Endothelial cell of umbilical vein (primary cell): ENCODE data around the gene OR1J2. TPM values are rescaled to one million over a fixed set of nuclear protein-coding genes. Genes with fewer than 3 reads are reported as not detected.

ENCODE experiments used
- BruUV-seq: library from RNA; stranded (reverse); fragments of 400-500 nt; replicated peaks from 2 replicates; lab custom pipeline; 2021; lab: Mats Ljungman, UMichigan
- CTCF ChIA-PET: fragments of 300-600, 350-600 bp; sonication (Branson Sonifier 250); formaldehyde crosslinking; loops from one replicate; lab custom pipeline; 2021; ENCODE audit warnings: antibody characterized with exemption, inconsistent platforms; lab: Charles Lee
- POLR2A ChIA-PET: fragments of 300-600, 350-600 bp; sonication (Branson Sonifier 250); formaldehyde crosslinking; loops from one replicate; lab custom pipeline; 2021; ENCODE audit warnings: antibody characterized with exemption, inconsistent platforms; lab: Charles Lee
- DNase-seq: peaks from one replicate; pipeline ENCODE4 v3.0.0-alpha.2; 2011; ENCODE audit warnings: low read depth, low spot score
- FAIRE-seq: peaks from 2 replicates; lab custom pipeline; 2011; peaks lifted over from hg19 to GRCh38; lab: Jason Lieb, UNC
- H2AFZ ChIP-seq: 2 replicates; pipeline ENCODE4 v1.6.0; 2012; ENCODE audit warnings: low read depth, low read length, control low read depth, inconsistent platforms
- H3K27ac ChIP-seq: 2 replicates; pipeline ENCODE4 v1.5.1; 2011; ENCODE audit warnings: low read depth, mild to moderate bottlenecking, control low read depth, low read length, moderate library complexity; ENCODE audit not compliant: insufficient read depth
- H3K27me3 ChIP-seq, 2 experiments: 2 replicates each; pipeline versions ENCODE4 v1.6.0 to v1.6.1; 2011; ENCODE audit warnings: low read length in 2 of 2, mixed read lengths in 1 of 2; ENCODE audit not compliant: control insufficient read depth in 2 of 2, insufficient read depth in 2 of 2
- H3K36me3 ChIP-seq, 2 experiments: 2 replicates in 1 of 2; 3 replicates in 1 of 2; pipeline ENCODE4 v1.5.1; 2011; ENCODE audit warnings: low read length in 2 of 2, mild to moderate bottlenecking in 1 of 2, moderate library complexity in 1 of 2; ENCODE audit not compliant: control insufficient read depth in 2 of 2, insufficient read depth in 2 of 2; ENCODE audit errors: extremely low read depth in 1 of 2
- H3K4me1 ChIP-seq: 3 replicates; pipeline ENCODE4 v1.5.1; 2011; ENCODE audit warnings: mild to moderate bottlenecking, low read length; ENCODE audit not compliant: control insufficient read depth, insufficient read depth; ENCODE audit errors: extremely low read depth
- H3K4me2 ChIP-seq: 2 replicates; pipeline ENCODE4 v1.6.1; 2011; ENCODE audit warnings: low read length, control low read depth, mixed read lengths; ENCODE audit not compliant: insufficient read depth
- H3K4me3 ChIP-seq, 3 experiments: fragments of 200-600 bp in 1 of 3; sonication (generic), shearing (Covaris generic) in 1 of 3; replicated peaks in 1 of 3; 2 replicates each; pipeline ENCODE4 v1.5.1; 2011 to 2016; ENCODE audit warnings: control low read depth in 3 of 3, low read length in 3 of 3, mild to moderate bottlenecking in 2 of 3, inconsistent platforms in 1 of 3, low read depth in 1 of 3, moderate library complexity in 1 of 3; ENCODE audit not compliant: insufficient read depth in 1 of 3
- H3K79me2 ChIP-seq: 2 replicates; pipeline ENCODE4 v1.6.0; 2012; ENCODE audit warnings: low read length, inconsistent platforms; ENCODE audit not compliant: control insufficient read depth, insufficient read depth
- H3K9ac ChIP-seq: replicated peaks from 2 replicates; pipeline ENCODE3; 2011; ENCODE audit warnings: low read length, control low read depth; ENCODE audit not compliant: insufficient read depth; ENCODE audit errors: extremely low read depth
- H3K9me1 ChIP-seq: replicated peaks from 3 replicates; pipeline ENCODE4 v1.6.0; 2011; ENCODE audit warnings: mild to moderate bottlenecking, low read length; ENCODE audit not compliant: control insufficient read depth, insufficient read depth; ENCODE audit errors: extremely low read depth
- H3K9me3 ChIP-seq: replicated peaks from 2 replicates; pipeline ENCODE4 v1.5.1; 2012; ENCODE audit warnings: low read length, inconsistent platforms; ENCODE audit not compliant: control insufficient read depth, insufficient read depth
- H4K20me1 ChIP-seq: replicated peaks from 2 replicates; pipeline ENCODE3; 2011; ENCODE audit warnings: mild to moderate bottlenecking, low read length; ENCODE audit not compliant: control insufficient read depth, insufficient read depth; ENCODE audit errors: extremely low read depth
- EZH2 ChIP-seq: IDR thresholded peaks from 2 replicates; pipeline ENCODE4 v1.6.1; 2012; ENCODE audit warnings: borderline replicate concordance, low read depth, mild to moderate bottlenecking, moderate library complexity, low read length, inconsistent platforms; ENCODE audit not compliant: severe bottlenecking
- FOS ChIP-seq: IDR thresholded peaks from 2 replicates; pipeline ENCODE4 v1.6.1; 2011; ENCODE audit warnings: mild to moderate bottlenecking, low read length, moderate library complexity, borderline replicate concordance; ENCODE audit not compliant: insufficient read depth
- GATA2 ChIP-seq: IDR thresholded peaks from 2 replicates; pipeline ENCODE4 v1.7.0; 2011; ENCODE audit warnings: low read depth, mild to moderate bottlenecking, moderate library complexity, mixed read lengths, low read length; ENCODE audit not compliant: insufficient read length, insufficient read depth
- JUN ChIP-seq: IDR thresholded peaks from 2 replicates; pipeline ENCODE4 v1.6.1; 2011; ENCODE audit warnings: borderline replicate concordance, low read depth; ENCODE audit not compliant: insufficient read length, insufficient read depth
- MYC ChIP-seq: IDR thresholded peaks from one replicate; pipeline ENCODE4 v1.6.1; 2011; ENCODE audit warnings: mild to moderate bottlenecking, low read depth, low read length
- POLR2A ChIP-seq: IDR thresholded peaks from 2 replicates; pipeline ENCODE4 v1.6.1; 2012; ENCODE audit warnings: low read depth, mild to moderate bottlenecking, control low read depth, low read length
- POLR2AphosphoS5 ChIP-seq: IDR thresholded peaks from 2 replicates; pipeline ENCODE4 v1.6.1; 2012; ENCODE audit warnings: low read depth, mild to moderate bottlenecking, control low read depth, low read length, moderate library complexity; ENCODE audit not compliant: insufficient read depth
- dilution Hi-C: fragments of 300-500 bp; cut with MboI; formaldehyde crosslinking; loops from one replicate; pipeline ENCODE4 v1.15.0; 2019; ENCODE audit warnings: low sequenced_read_pairs; ENCODE audit not compliant: extremely low pct_ligation_motif_present
- intact Hi-C: fragments of 100-400 bp; cut with micrococcal nuclease; formaldehyde crosslinking; loops from one replicate; pipeline ENCODE4 v1.10.0; 2022
- polyA plus RNA-seq, 4 experiments: library from polyadenylated mRNA; depleted of rRNA in 3 of 4; stranded (reverse) in 3 of 4; unstranded in 1 of 4; fragments of >200 nt; gene quantifications; 2 replicates each; pipeline versions ENCODE4 v1.2.1 to v1.2.3, GENCODE V29; 2011 to 2012; ENCODE audit warnings: missing spikeins in 1 of 4
- total RNA-seq: library from RNA; stranded (reverse); gene quantifications from 2 replicates; pipeline ENCODE4 v1.2.3, GENCODE V29; 2021
- TF ChIP-seq, protein P1 (sequence below): IDR thresholded peaks from 2 replicates; pipeline ENCODE4 v1.6.1; 2011; ENCODE audit not compliant: insufficient read depth, insufficient read length

OR1J2 gene
- total and polyA plus RNA-seq, 2 donors (not counting 3 experiments of a cell fraction or from before 2014, with no cell fraction given): not detected

GRCh38 chr9:122538757-122539156 is 28.2 kb downstream of the OR1J2 start:
- Histone ChIP-seq H3K9me1 (no peaks in the 10 kb centered on the region), H3K9ac (no peak overlapping the region), H4K20me1 (no peaks in the 10 kb centered on the region), H2AFZ (no peak overlapping the region), H3K79me2 (no peaks in the 10 kb centered on the region), H3K4me2 (no peak overlapping the region), H3K4me1 (no peaks in the 10 kb centered on the region), H3K4me3 (no peak overlapping the region), H3K27ac (no peak overlapping the region), H3K9me3 (no peaks in the 10 kb centered on the region), H3K27me3 (no peaks in the 10 kb centered on the region), H3K36me3 (no peaks in the 10 kb centered on the region)
- BruUV-seq: no TSS peak
- intact Hi-C loops: no loop called here
- POLR2A ChIA-PET: no interaction called here
- TF ChIP-seq POLR2AphosphoS5 (no peak), FOS (no peak)
- dilution Hi-C loops: no loop called here
- no peak for DNase-seq
- CTCF ChIA-PET: no interaction called here
- FAIRE-seq: no peak

GRCh38 chr9:122546196-122546595 is 35.6 kb downstream of the OR1J2 start:
- dilution Hi-C loops (no loop called here), intact Hi-C loops (no loop called here)
- Histone ChIP-seq H3K79me2 (no peaks in the 10 kb centered on the region), H3K9me3 (no peaks in the 10 kb centered on the region), H3K9me1 (no peaks in the 10 kb centered on the region), H3K4me1 (no peaks in the 10 kb centered on the region), H3K27ac (no peak overlapping the region), H2AFZ (no peak overlapping the region), H3K36me3 (no peaks in the 10 kb centered on the region), H4K20me1 (no peaks in the 10 kb centered on the region), H3K4me2 (no peak overlapping the region), H3K9ac (no peak overlapping the region), H3K27me3 (peaks cover 0 to 2% of the 10 kb centered on the region in 2 experiments), H3K4me3 (no peak overlapping the region)
- ChIA-PET CTCF (interaction anchor here (0.9 kb wide), 1 partner anchor 11 kb away, joined by 3 read pairs; no protein-coding TSS in a partner anchor), POLR2A (no interaction called here)
- DNase-seq (no peak), FAIRE-seq (no peak)
- no TSS peak for BruUV-seq
- no peak for TF ChIP-seq EZH2
- TF ChIP-seq POLR2AphosphoS5: no peak
- TF ChIP-seq GATA2: no peak
- TF ChIP-seq MYC: no peak
- TF ChIP-seq FOS: no peak
- TF ChIP-seq, protein P1, sequence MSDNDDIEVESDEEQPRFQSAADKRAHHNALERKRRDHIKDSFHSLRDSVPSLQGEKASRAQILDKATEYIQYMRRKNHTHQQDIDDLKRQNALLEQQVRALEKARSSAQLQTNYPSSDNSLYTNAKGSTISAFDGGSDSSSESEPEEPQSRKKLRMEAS: no peak
- TF ChIP-seq JUN: no peak
- TF ChIP-seq POLR2A: no peak
